SIG-M5 treated with dmso at 0.1 percent for 504 hours (cell line): ENCODE measurements around the gene DDX53.

Source experiments
- DNase-seq: peaks from one replicate; lab custom pipeline; 2025; ENCODE audit not compliant: unreplicated experiment; lab: John Stamatoyannopoulos, UW

The DDX53 gene

DNA sequence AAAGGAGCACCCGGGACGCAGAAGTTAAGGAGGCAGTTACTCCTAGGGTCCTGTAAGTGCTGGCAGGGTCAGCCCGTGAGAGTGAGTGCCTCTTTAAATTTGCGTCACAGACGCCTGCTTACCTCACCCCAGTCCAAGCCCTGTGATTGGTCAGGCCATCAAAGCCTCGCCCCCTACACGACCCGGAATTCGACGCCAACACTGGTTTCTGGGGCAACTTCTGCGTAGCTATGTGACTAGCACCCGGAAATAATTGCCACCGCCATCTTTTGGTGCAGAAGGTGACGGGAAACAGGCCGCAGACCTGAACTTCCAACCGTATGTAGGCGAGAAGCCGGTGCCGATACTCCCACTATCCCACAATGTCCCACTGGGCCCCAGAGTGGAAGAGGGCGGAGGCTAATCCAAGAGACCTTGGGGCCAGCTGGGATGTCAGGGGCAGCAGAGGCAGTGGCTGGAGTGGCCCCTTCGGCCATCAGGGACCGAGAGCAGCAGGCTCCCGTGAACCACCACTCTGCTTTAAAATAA, at the start of gene DDX53:
TSS of gene DDX53 (plus strand) at position 265 of the 528 bp plus-strand sequence. CDS start at position 363, 98 bp downstream.
- DNase-seq, result no peak

GRCh38 chrX:22950269-22951266, 49.2 kb upstream of the DDX53 start:
- DNase-seq, result no peak

DNA sequence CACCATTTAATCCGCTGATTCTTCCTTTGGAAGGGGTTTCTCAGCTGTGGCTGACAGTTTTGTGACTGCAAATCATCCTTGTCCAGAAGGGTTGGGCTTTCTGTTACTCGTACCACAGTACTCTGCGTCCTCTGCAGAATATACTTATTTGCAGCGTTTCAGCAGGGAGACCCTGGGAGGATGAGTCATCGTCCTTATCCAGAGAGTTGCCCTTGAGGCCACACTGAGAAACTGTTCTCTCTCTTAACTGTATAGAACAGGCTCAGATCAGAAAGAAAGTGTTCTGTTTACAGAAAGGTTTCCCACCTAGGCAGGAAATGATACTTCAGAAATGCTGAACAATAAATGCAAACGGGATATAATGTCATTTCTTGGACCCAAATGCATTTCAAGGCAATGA, 47.8 kb upstream of the DDX53 start:
- no peak for DNase-seq

- no peak for DNase-seq
Observed at GRCh38 chrX:22958250-22958649, 41.5 kb upstream of the DDX53 start.

- no peak for DNase-seq
Observed at GRCh38 chrX:22959204-22959920, 40.4 kb upstream of the DDX53 start.

DNA sequence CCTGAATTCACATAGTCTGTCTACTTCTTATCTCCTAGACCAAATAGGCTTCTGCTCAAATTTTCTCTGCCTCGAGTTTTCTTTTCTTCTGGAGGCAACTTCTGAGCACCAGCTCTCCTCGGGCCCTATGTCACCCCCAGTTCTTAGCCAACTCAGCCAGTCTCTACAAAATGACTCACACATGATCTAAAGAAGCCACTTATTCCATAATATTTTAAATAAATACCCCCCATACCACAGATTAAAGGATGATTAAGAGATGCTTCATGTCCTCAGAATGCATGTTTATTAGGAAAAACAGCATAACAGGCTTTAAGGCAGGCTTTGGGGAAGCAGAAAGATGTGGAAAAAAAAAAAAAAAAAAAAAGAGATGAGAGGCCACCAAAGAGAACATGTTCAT, 36.6 kb upstream of the DDX53 start:
- no peak for DNase-seq

DNA sequence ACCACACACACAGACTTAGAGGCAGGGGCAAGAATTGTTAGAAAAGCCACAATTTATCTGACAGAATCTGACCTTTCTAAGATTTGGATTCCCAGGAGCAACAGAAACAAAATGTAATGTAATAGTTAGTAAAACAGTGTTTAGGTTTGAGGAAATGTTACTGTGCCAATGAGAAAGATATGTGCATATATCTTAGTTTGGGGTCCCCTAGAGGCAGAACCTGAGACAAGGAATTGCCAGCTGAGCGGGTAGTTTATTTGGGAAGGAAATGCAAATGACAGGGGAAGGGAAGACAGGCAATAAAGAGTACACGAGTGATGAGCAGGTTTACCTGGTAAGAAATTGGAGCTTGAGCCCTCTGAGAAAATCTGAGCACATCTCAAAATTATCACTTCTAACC, 31.3 kb upstream of the DDX53 start:
- no peak for DNase-seq

GRCh38 chrX:22969411-22969810, 30.3 kb upstream of the DDX53 start:
- DNase-seq, result no peak

- DNase-seq, result no peak
Observed at GRCh38 chrX:22970861-22971260, 28.9 kb upstream of the DDX53 start.

DNA sequence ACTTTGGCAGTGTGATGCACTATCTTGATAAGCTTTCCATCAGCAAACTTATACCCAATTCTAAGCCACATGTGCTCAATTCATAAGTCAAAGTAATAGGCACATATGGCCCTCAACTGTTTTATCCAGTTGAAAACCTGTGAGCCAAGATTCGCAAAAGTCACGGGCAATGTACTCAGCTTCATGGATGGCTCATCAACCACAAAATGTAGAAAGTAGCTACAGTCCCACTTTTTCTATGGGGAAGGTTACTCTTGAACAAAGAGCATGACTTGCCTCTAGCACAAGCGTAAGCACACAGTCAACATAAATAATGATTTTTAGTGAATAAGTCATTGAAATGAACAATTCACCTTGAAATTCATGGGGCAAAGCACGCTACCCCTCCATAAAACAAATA, 25.1 kb upstream of the DDX53 start:
- no peak for DNase-seq

DNA sequence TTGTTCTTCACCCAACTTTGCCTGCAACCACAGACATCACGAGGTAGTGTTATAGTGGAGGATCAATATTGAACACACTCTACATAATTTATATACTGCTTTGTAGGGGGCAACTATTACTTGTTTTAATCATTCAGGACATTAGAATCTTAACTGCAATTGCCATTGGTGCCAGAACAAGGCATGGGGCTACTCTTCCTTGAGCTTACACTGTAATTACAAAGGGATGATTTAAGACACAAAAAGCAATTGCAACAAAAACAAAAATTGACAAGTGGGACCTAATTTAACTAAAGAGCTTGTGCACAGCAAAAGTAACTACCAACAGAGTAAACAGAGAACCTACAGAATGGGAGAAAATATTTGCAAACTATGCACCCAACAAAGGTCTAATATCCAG, 24.0 kb upstream of the DDX53 start:
- no peak for DNase-seq

GRCh38 chrX:22985958-22986357, 13.8 kb upstream of the DDX53 start:
- no peak for DNase-seq

GRCh38 chrX:22987452-22987851, 12.3 kb upstream of the DDX53 start:
- DNase-seq, result no peak

GRCh38 chrX:23003116-23003515, 3.4 kb downstream of the DDX53 start:
- no peak for DNase-seq

GRCh38 chrX:23008431-23009099, 8.8 kb downstream of the DDX53 start:
- peak; percentile 9 for DNase-seq

DNA sequence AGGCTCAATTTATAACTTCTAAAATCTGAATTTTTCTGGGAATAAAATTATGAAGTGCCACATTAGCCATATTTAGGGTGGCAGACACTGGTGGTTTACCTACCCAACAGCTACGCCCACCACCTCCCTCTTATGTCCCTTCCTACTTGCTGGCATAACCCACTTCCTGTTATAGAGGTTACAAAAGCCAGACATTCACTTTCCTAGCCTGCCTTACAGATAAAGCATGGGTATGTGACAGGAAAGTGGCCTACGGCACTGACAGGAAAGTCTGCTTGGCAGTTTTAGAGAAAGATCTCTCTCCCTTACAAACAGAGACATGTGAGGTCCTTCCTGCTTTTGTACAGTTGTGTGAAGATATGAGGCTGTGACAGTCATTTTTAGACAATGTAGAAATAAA, 12.4 kb downstream of the DDX53 start:
- no peak for DNase-seq

DNA sequence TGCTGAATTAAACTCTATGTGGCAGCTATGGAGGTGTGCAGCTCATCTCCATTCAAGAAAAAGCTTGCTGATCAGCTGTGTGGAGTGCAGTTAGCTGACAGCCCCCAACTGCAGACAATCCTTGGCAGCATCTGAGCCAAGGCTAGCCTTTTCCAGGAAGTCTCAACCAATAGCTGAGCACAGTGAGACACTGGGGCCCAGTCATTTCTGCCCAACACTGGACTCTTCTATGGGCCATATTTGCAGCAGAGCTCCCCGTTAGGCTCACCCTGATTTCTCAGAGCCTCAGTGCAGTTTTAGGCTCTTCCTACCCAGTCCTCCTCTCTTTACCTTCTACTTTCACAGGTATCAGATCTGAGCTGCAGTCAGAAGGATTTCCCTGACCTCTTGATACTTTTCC, 12.9 kb downstream of the DDX53 start:
- DNase-seq, result no peak

- DNase-seq, result no peak
Observed at GRCh38 chrX:23013366-23013765, 13.6 kb downstream of the DDX53 start.

- no peak for DNase-seq
Observed at GRCh38 chrX:23031600-23031999, 31.8 kb downstream of the DDX53 start.

DNA sequence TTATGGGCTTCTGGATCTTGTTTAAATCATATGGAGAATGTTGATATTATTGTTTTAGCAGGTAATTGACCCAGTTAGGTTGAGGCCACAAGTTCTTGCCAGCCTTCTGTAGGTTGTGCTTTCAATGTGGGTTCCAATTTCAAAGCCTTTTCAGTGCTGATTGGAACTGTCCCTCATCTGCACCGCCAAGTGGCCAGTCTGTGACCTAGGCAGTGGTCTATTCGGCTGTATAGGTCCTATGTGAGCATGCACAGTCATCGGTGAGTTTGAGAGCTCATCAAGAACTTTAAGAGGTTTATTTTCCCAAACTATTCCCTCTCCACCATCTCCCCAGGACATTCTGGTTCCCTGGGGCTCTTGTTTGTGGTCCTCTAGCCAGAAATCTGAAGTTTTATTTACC, 35.7 kb downstream of the DDX53 start:
- DNase-seq, result no peak

- no peak for DNase-seq
Observed at GRCh38 chrX:23046443-23046842, 46.7 kb downstream of the DDX53 start.
